Stimulated activated CD8-positive, alpha-beta memory T cell treated with anti-CD3 and anti-CD28 coated beads, Interleukin-2, amount 100 ng/mL, for 1 hour (primary cell): Measurements from ENCODE around the gene CDRT15L2.
"Not testable (repeated sequence)": the region's sequence is repeated elsewhere in the genome, so short reads cannot be mapped to it uniquely, and the experiment has no call there.

Experiments
- DNase-seq, 2 donors: peaks; one replicate each; pipeline ENCODE4 v3.0.0-alpha.2; 2020; ENCODE audit warnings: low read depth in 2 of 2

The CDRT15L2 gene

DNA sequence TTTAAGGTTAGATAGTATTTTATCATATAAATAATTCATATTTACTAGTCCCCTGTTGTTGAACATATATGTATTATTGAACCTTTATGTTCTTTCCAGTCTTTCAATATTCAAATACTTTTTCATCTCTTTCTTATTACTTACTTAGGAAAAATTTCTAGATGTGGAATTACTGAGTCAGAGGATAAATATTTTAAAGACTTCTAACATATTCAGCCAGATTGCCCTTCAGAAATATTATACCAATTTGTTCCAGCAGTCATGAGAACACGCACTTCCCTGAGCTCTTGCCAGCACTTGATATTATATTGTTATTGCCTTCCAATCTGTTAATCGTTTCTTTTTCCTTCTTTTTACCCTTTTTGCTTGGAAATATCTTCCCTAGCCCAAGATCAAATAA is 4.5 kb upstream of the CDRT15L2 start:
- DNase-seq, result not testable (repeated sequence)

DNA sequence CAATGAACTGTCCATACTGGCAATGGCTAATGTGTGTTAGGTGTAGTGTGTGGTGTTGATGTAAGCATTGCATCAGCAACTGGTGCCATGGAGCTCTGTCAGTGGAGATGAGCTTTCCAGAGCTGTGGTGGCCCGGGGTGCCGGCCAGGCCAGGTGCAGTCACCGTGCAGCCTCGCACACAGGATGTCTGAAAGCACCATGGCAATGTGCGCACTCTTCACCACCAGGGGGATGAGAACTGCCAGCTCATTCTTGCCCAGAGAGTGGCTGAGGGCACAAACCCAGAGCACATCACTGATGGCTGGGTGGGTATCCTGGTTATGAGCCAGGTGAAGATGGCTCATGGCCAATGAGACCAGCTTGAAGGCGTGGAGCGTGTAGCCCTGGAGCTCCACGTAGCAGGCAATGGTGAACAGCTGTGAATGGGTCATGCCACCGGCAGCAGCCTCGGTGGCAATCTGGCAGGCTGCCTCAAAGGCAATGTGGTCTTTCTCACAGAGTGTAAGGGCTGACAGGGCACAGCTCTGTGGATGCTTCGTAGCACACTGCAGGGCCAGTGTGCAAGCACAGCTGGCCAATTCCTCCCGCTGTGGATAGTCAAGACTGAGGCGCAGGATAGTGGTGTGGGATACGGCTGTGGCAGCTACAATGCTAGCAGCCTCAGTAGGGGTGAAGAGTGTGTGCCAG is 4.5 kb downstream of the CDRT15L2 start:
- DNase-seq, result not testable (repeated sequence)

DNA sequence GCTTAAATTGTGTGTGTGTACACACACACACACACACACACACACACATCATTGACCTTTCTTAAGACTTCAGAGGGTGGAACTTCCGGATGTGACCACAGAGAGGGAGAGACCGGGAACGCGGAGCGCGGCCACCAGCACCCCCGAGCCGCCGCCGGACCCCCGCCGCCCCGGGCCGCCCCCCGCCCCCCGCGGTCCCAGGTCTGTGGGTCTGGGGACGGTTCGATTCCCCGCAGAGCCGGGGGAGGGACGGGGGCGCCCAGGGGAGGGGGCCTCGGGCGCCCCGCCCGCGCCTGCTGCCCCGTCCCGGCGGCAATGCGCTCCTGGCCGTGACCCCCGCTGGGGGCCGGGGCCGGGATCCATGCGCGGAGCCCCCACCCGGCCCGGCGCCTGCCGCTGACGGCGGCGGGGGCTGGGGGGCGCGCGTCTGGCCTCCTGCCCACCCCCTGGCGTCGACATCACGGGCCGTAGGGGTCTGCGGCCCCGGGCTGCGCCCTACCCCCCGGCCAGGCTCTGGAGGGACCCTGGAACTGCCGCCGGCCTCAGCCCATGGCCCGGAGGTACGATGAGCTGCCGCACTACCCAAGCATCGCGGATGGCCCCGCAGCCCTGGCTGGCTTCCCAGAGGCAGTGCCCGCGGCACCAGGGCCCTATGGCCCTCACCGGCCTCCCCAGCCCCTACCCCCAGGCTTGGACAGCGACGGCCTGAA is 9.4 kb downstream of the CDRT15L2 start:
- DNase-seq, result not testable (repeated sequence)

DNA sequence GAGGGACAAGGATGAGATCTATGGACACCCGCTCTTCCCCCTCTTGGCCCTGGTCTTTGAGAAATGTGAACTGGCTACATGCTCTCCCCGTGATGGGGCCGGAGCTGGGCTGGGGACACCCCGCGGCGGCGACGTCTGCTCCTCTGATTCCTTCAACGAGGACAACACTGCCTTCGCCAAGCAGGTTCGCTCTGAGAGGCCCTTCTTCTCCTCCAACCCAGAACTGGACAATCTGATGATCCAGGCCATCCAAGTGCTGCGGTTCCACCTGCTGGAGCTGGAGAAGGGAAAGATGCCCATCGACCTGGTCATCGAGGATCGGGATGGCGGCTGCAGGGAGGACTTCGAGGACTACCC is 9.9 kb downstream of the CDRT15L2 start:
- not testable (repeated sequence) for DNase-seq

DNA sequence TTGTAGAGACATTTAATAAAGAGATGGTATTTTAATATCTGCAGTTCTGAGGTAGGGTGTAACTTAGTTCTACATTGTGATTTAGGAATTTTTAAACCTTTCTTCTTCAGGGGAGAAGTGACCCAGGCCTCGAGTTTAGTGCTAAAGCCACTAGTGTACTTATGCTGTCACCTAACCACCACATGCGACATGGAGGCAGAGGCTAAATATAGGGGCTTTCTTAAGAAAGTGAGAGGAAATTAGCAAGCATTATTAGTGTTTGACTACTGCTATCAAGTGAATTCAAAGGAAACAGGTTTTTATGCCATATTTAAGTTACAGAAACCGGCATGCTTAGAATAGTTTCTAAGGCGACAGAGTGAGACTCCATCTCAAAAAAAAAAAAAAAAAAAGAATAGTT is 11.5 kb downstream of the CDRT15L2 start:
- not testable (repeated sequence) for DNase-seq

DNA sequence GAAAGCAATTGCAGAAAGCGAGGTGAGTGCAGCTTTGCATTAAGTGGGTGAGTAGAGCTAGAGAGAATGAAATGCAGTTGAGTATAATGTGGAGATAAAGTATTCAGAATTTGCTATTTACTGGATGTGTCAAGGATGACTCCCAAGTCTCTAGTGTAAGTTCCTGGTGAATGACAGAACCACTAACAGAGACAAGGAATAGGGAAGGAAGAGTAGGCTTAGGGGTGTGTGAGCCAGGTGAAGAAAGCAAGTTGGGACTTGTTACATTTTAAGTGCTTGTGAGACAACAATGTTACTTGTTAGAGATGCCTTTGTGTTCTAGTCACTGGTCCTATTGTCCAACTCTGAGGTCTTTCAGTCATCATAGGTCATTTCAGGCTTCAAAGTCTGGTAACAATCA is 26.0 kb downstream of the CDRT15L2 start:
- not testable (repeated sequence) for DNase-seq

DNA sequence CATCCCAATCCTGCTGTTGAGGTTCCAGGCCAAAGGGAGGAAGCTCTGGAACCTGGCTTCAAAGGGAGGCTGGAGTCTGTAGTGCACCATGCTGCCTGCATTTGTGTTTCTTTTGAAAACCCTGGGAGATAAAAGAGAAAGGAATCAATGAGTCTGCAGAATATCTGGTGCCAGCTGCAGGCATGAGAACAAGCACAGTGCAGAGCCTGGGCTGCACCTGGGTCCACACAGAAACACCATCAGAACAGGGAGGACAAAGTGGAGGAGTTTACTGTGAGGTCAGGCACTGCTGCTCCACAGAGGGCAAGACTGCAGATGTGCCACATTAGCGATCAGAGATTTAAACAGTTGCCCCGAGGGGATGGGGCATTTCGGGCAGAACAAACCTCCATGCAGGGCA is 30.0 kb downstream of the CDRT15L2 start:
- DNase-seq, result not testable (repeated sequence)

DNA sequence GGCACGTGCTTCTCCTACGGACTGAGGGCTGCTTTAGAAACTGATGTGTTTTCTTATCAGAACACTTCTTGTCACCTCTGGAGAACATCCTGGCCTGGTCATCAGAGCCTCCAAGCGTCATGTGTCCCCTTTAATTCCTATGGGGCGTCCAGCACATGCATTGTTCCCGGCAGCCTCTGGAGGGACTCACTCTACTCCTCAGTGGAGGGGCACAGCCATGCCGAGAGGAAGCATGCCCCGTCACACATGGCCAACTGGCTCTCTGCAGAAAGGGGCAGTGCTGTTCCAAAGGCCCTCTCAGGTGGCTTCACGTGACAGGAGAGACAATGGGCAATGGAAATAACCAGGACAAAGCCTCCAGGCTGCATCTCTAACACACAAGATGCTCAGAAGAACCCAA is 31.8 kb downstream of the CDRT15L2 start:
- DNase-seq, result no peak

DNA sequence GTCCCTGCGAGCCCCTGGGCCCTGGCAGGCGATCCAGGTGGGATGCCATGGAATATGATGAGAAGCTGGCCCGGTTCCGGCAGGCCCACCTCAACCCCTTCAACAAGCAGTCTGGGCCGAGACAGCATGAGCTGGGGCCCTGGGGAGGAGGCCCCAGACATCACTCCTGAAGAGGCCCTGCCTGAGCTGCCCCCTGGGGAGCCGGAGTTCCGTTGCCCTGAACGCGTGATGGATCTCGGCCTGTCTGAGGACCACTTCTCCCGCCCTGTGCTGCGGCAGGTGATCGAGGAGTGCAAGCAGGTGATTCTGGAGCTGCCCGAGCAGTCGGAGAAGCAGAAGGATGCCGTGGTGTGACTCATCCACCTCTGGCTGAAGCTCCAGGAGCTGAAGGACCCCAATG is 33.1 kb downstream of the CDRT15L2 start:
- no peak for DNase-seq

DNA sequence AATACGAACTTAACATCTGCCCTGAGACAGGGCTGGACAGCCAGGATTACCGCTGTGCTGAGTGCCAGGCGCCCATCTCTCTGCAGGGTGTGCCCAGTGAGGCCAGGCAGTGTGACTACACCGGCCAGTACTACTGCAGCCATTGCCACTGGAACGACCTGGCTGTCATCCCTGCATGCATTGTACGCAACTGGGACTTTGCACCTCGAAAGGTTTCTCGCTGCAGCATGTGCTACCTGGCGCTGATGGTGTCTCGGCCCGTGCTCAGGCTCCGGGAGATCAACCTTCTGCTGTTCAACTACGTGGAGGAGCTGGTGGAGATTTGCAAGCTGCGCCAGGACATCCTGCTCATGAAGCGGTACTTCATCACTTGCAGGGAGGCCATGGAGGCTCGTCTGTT is 33.7 kb downstream of the CDRT15L2 start:
- no peak for DNase-seq

DNA sequence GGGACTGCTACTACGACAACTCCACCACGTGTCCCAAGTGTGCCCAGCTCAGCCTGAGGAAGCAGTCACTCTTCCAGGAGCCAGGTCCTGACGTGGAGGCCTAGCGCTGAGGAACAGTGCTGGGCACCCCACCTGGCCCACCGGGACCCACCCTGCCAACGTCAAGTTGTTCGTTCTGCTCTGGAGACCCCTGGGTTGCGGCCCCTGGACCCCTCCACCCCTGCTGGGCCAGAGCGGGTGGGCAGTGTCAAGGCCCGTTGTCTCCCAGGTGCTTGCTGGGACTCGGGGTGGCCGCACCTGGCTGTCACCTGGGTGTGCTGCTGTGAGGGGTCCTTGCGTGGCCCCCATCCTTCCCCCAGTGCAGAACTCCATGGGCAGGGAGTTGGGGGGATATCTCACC is 34.4 kb downstream of the CDRT15L2 start:
- no peak for DNase-seq

DNA sequence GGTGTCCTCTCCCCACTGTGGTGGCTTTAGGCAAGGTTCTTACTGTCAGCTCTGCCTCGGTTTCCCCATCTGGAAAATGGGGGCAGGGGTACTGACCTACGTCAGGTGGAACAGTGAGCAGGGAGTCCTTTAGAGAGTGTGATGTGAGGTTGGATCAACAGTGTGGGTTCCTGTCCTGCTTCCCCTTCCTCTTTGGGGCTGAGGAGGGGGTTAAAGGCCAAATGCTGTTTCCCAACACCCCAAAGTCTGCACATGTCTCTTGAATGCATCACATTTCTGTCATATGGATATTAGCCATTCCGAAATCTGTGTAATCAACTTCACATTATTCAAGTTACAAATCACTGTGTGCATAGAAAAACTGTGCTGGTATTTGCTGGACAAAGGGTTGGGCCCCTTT is 35.9 kb downstream of the CDRT15L2 start:
- DNase-seq, result not testable (repeated sequence)
